Liver (tissue), 3 donors: ENCODE results near the gene TEX19.

Experiments
- ATF3 ChIP-seq: IDR thresholded peaks from 2 replicates; pipeline ENCODE4 v1.6.1; 2016; ENCODE audit warnings: antibody characterized with exemption
- CTCF ChIP-seq: fragments of 150-350 bp; IDR thresholded peaks from 2 replicates; pipeline ENCODE4 v1.5.1; 2017; ENCODE audit warnings: improper control_type of control experiment, low read depth, low read length; ENCODE audit not compliant: missing input control
- FOXA1 ChIP-seq: IDR thresholded peaks from 2 replicates; pipeline ENCODE4 v1.6.1; 2016; ENCODE audit warnings: antibody characterized with exemption
- GABPA ChIP-seq, 2 donors: IDR thresholded peaks in 1 of 2; conservative IDR thresholded peaks in 1 of 2; 2 replicates each; pipeline ENCODE4 v1.6.1; 2016; ENCODE audit warnings: antibody characterized with exemption in 2 of 2, mild to moderate bottlenecking in 1 of 2, moderate library complexity in 1 of 2
- HNF4A ChIP-seq, 2 donors: conservative IDR thresholded peaks; 2 replicates each; pipeline ENCODE4 v1.6.1; 2016; ENCODE audit warnings: antibody characterized with exemption in 2 of 2, mild to moderate bottlenecking in 2 of 2
- HNF4G ChIP-seq: IDR thresholded peaks from 2 replicates; pipeline ENCODE4 v1.6.1; 2016; ENCODE audit warnings: antibody characterized with exemption
- JUND ChIP-seq, 2 donors: IDR thresholded peaks; 2 replicates each; pipeline ENCODE4 v1.6.1; 2016; ENCODE audit warnings: antibody characterized with exemption in 2 of 2
- MAX ChIP-seq: IDR thresholded peaks from 2 replicates; pipeline ENCODE4 v1.6.1; 2016; ENCODE audit warnings: antibody characterized with exemption
- RAD21 ChIP-seq, 2 donors: IDR thresholded peaks; 2 replicates each; pipeline ENCODE4 v1.6.1; 2016; ENCODE audit warnings: antibody characterized with exemption in 2 of 2, mild to moderate bottlenecking in 2 of 2
- SP1 ChIP-seq: IDR thresholded peaks from 2 replicates; pipeline ENCODE4 v1.6.1; 2018; ENCODE audit warnings: antibody characterized with exemption, mild to moderate bottlenecking
- TAF1 ChIP-seq: conservative IDR thresholded peaks from 2 replicates; pipeline ENCODE4 v1.6.1; 2016; ENCODE audit warnings: antibody characterized with exemption, mild to moderate bottlenecking
- YY1 ChIP-seq: IDR thresholded peaks from 2 replicates; pipeline ENCODE4 v1.6.1; 2016; ENCODE audit warnings: antibody characterized with exemption, mild to moderate bottlenecking
- ZBTB33 ChIP-seq: IDR thresholded peaks from 2 replicates; pipeline ENCODE4 v1.6.1; 2016; ENCODE audit warnings: antibody characterized with exemption
- TF ChIP-seq, protein P1 (sequence below): IDR thresholded peaks from 2 replicates; pipeline ENCODE4 v1.6.1; 2016; ENCODE audit warnings: antibody characterized with exemption, mild to moderate bottlenecking
- donor health status: healthy.
- donor health status: healthy.

- no peak for TF ChIP-seq TAF1
- no peak for TF ChIP-seq YY1
- TF ChIP-seq CTCF: no peak
- TF ChIP-seq, protein P1, sequence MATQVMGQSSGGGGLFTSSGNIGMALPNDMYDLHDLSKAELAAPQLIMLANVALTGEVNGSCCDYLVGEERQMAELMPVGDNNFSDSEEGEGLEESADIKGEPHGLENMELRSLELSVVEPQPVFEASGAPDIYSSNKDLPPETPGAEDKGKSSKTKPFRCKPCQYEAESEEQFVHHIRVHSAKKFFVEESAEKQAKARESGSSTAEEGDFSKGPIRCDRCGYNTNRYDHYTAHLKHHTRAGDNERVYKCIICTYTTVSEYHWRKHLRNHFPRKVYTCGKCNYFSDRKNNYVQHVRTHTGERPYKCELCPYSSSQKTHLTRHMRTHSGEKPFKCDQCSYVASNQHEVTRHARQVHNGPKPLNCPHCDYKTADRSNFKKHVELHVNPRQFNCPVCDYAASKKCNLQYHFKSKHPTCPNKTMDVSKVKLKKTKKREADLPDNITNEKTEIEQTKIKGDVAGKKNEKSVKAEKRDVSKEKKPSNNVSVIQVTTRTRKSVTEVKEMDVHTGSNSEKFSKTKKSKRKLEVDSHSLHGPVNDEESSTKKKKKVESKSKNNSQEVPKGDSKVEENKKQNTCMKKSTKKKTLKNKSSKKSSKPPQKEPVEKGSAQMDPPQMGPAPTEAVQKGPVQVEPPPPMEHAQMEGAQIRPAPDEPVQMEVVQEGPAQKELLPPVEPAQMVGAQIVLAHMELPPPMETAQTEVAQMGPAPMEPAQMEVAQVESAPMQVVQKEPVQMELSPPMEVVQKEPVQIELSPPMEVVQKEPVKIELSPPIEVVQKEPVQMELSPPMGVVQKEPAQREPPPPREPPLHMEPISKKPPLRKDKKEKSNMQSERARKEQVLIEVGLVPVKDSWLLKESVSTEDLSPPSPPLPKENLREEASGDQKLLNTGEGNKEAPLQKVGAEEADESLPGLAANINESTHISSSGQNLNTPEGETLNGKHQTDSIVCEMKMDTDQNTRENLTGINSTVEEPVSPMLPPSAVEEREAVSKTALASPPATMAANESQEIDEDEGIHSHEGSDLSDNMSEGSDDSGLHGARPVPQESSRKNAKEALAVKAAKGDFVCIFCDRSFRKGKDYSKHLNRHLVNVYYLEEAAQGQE: no peak
- no peak for TF ChIP-seq GABPA (IDR thresholded peaks at IDR 0.05 in 1 of 2, conservative IDR thresholded peaks at IDR 0.05 in 1 of 2)
- TF ChIP-seq HNF4G: no peak
- TF ChIP-seq SP1: no peak
- no peak for TF ChIP-seq ATF3
- TF ChIP-seq MAX: no peak
- TF ChIP-seq HNF4A (conservative IDR thresholded peaks at IDR 0.05): no peak
- TF ChIP-seq ZBTB33: no peak
- no peak for TF ChIP-seq RAD21 (IDR thresholded peaks at IDR 0.05)
- no peak for TF ChIP-seq FOXA1
- TF ChIP-seq JUND (IDR thresholded peaks at IDR 0.05): no peak
Measured at GRCh38 chr17:82321947-82322466, 37.0 kb upstream of the TEX19 start.
